Mucosa of stomach (tissue), 1 donor: ENCODE results near the gene RGL3.
"Not testable (repeated sequence)": the region's sequence is repeated elsewhere in the genome, so short reads cannot be mapped to it uniquely, and the experiment has no call there.

Experiments used
- H3K27me3 ChIP-seq: one replicate; pipeline ENCODE4 v1.7.0; 2013; ENCODE audit warnings: mild to moderate bottlenecking, low read length; ENCODE audit not compliant: control insufficient read depth, insufficient read depth
- H3K36me3 ChIP-seq: one replicate; pipeline ENCODE4 v1.7.0; 2013; ENCODE audit warnings: low read length; ENCODE audit not compliant: control insufficient read depth, insufficient read depth
- H3K4me1 ChIP-seq: one replicate; pipeline ENCODE4 v1.7.0; 2013; ENCODE audit warnings: mild to moderate bottlenecking, low read length; ENCODE audit not compliant: control insufficient read depth, insufficient read depth
- H3K4me3 ChIP-seq: one replicate; pipeline ENCODE4 v1.7.0; 2013; ENCODE audit warnings: low read length
- H3K9ac ChIP-seq: one replicate; pipeline ENCODE4 v1.7.0; 2013; ENCODE audit warnings: mild to moderate bottlenecking, low read length, moderate library complexity
- H3K9me3 ChIP-seq: one replicate; pipeline ENCODE4 v1.7.0; 2013; ENCODE audit warnings: mild to moderate bottlenecking, low read length, moderate library complexity; ENCODE audit not compliant: control insufficient read depth
- donor health status: Pancreatic carcinoma.

RGL3 gene

DNA sequence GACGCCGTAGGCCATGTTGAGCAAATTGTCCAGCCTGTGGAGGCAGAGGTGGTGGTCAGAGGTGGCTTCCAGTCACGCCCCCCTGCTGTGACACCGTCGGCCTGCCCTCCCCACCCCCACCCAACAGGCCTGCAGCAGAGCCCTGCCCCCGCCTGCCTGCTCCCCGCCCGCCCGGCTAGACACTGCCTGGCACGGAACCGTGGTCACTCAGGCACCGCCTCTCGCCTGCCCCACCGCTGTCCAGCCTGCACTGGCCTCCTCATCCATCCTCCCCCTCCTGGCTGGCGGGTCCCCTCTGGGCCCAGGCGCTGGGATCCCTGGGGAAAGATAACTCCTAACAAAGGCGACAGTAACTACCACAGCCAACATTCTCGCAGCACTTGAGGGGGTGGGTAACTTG is 38.0 kb upstream of the RGL3 start:
- Histone ChIP-seq H3K27me3 (no peaks in the 10 kb centered on the region), H3K9me3 (no peaks in the 10 kb centered on the region), H3K9ac (no peak overlapping the region)

DNA sequence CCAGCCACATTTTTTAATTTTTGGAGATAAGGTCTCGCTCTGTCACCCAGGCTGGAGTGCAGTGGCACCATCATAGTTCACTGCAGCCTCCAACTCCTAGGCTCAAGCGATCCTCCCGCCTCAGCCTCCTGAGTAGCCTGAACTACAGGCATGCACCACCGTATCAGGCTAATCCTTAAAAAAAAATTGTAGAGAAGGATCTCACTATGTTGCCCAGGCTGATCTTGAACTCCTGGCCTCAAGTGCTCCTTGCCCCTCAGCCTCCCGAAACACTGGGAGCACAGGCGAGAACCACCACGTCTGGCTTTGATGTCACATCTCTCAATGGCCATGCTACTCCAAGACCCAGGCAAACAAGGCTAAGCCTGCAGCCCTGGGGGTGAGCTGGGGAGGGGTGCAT is 37.5 kb upstream of the RGL3 start:
- Histone ChIP-seq H3K4me1 (no peaks in the 10 kb centered on the region), H3K9ac (no peak overlapping the region), H3K27me3 (peaks cover 2% of the 10 kb centered on the region), H3K9me3 (no peaks in the 10 kb centered on the region), H3K4me3 (no peak overlapping the region), H3K36me3 (no peaks in the 10 kb centered on the region)

More for the DNA sequence above, 38.0 kb upstream of the RGL3 start:
- Histone ChIP-seq H3K4me1 (no peaks in the 10 kb centered on the region), H3K4me3 (no peak overlapping the region), H3K36me3 (no peaks in the 10 kb centered on the region)

DNA sequence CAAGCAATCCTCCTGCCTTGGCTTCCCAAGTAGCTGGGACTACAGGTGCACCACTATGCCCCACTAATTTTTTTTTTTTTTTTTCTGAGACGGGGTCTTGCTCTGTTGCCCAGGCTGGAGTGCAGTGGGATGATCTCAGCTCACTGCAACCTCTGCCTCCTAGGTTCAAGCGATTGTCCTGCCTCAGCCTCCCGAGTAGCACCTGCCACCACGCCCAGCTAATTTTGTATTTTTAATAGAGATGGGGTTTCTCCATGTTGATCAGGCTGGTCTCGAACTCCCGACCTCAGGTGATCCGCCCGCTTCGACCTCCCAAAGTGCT is 36.1 kb upstream of the RGL3 start:
- H3K4me3 ChIP-seq, H3K9ac ChIP-seq, H3K9me3 ChIP-seq, H3K4me1 ChIP-seq, H3K36me3 ChIP-seq, H3K27me3 ChIP-seq: not testable (repeated sequence)

DNA sequence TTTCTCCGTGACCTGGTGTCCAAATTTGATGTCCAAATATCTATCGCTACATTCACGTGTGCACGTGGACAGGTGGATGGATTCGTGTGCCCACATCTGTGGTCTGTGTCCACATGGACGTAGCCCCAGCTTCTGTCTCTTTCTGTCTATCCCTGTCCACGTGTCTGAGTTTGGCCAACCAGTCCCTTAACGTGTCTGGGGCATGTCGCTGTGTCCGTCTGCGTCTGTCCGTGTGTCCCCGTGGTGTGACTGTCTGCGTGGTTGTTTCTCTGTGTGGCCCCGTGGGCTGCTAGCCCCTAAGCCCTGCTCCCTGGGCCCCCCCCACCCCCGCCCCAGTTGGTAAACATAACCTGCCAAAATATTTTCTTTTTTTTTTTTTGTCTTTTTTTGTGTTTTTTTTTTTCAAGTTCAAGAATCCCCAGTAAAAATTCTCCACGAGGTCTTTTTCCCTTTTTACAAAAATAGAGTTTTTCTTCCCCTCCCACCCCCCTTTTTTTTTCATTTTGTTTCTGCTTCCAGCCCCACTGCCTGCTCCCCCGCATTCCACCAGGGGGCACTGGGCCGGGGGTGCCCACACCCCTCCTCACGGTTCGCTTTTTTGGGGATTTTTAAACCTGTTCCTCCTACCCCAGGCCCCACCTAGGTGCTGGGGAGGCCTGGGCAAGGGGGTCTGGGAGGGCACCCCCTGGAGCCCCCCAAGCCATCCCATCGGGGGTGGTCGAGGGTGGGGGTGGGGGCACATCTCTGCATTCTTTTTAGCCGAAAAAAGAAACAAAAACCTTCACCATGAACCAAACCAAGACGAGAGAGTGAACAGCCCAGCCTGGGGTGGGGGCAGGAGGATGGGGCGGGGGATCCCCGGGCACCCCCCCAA is 34.6 kb upstream of the RGL3 start:
- H3K9ac ChIP-seq, result no peak overlapping the region
- peaks cover 2% of the 10 kb centered on the region for H3K27me3 ChIP-seq
- H3K36me3 ChIP-seq, result no peaks in the 10 kb centered on the region
- no peak overlapping the region for H3K4me3 ChIP-seq
- H3K9me3 ChIP-seq, result no peaks in the 10 kb centered on the region
- no peaks in the 10 kb centered on the region for H3K4me1 ChIP-seq

DNA sequence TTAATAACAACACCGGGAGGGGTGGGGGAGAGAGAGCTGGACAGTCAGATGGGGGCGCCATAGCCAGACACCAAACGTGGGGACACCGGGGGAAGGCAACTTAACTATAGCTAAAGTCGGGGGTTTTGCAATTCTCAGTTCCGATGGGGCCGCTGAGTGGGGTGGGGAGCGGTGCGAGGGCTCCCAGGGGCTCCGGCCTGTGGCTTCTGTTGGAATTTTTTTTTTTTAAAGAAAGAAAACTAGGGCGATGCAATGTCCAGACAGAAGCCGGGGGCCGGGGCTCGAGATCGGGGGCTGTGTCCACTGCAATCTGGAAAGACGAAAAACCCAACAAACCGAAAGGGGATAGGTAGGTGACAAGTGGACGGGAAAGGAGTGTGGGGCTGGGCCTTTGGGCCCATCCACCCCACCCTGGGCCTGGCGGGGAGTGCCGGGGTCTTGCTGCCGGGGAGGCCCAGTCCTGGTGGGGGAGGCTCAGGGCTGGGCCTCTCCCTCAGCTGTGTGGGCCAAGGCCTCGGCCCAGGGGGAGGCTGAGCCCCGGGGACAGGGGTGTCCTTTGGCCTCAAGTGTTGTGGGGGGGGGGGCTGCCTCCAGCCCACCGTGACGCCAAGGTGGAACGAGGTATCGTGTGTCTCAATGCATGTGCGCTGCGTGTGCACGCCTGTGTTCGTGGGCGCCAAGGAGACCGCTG is 33.7 kb upstream of the RGL3 start:
- Histone ChIP-seq H3K36me3 (no peaks in the 10 kb centered on the region), H3K27me3 (peaks cover 2% of the 10 kb centered on the region), H3K9me3 (no peaks in the 10 kb centered on the region), H3K4me3 (no peak overlapping the region), H3K4me1 (no peaks in the 10 kb centered on the region), H3K9ac (no peak overlapping the region)

DNA sequence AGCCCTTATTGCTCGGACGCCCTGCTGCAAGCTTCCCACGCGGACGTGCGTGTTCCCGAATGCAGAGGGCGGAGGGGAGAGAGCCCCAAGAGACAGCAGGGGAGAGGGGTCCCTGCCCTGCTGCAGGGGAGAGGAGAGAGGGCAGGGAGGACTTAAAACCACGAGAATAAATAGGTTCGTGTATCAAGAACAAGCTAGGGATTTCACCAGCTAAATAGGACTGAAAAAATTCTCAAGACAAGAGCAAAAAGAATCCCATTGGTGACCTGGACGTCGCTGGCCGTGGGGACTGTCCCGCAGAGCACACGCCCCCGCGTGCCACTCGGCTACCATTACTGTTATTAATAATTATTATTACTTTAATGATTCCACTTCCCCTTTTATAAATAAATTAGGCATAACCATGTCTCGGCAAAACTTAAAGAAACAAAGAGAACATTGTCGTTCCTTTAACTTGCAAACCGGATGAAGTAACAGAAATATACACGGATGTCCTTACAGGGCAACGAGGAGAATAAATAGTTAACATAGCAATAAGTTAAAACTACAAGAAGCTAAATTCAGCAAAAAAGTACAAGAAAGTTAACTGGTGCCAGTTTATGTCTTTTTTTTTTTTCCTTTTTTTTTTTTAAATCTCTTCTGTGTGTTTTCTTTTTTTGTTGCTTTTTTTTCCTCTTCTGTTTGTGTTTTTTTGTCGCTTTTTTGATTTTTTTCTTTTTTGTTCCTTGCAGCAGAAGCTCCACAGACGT is 32.9 kb upstream of the RGL3 start:
- Histone ChIP-seq H3K27me3 (peaks cover 2% of the 10 kb centered on the region), H3K9me3 (no peaks in the 10 kb centered on the region), H3K4me3 (no peak overlapping the region), H3K4me1 (no peaks in the 10 kb centered on the region), H3K9ac (no peak overlapping the region), H3K36me3 (no peaks in the 10 kb centered on the region)

DNA sequence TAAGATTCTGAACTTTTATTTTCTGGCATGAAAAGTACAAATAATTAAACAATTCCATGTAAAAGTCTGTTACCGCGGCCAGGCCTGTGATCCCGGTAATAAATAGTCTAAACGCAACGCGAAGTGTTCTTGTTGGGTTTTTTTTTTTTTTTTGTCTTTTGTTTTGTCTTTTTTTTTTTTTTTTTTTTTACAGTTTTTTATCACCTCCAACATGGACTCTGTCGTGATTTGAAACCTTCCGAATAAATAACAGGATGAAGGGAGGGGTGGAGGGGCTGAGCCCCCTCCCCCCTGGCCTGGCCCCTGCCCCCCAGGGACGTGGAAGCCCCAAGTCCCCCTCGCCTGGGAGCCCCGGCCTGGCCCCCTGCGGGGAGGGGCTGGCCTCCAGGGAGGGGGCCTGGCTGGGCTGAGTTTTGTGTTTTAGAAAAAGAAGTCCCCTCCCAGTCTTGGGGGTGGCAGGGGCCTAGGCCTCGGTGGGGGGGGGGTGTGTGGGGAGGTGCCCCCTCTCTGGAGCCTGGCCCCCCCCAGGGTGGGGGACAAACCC is 32.3 kb upstream of the RGL3 start:
- Histone ChIP-seq H3K4me1 (no peaks in the 10 kb centered on the region), H3K27me3 (peaks cover 2% of the 10 kb centered on the region), H3K36me3 (no peaks in the 10 kb centered on the region), H3K9ac (no peak overlapping the region), H3K9me3 (no peaks in the 10 kb centered on the region), H3K4me3 (no peak overlapping the region)

DNA sequence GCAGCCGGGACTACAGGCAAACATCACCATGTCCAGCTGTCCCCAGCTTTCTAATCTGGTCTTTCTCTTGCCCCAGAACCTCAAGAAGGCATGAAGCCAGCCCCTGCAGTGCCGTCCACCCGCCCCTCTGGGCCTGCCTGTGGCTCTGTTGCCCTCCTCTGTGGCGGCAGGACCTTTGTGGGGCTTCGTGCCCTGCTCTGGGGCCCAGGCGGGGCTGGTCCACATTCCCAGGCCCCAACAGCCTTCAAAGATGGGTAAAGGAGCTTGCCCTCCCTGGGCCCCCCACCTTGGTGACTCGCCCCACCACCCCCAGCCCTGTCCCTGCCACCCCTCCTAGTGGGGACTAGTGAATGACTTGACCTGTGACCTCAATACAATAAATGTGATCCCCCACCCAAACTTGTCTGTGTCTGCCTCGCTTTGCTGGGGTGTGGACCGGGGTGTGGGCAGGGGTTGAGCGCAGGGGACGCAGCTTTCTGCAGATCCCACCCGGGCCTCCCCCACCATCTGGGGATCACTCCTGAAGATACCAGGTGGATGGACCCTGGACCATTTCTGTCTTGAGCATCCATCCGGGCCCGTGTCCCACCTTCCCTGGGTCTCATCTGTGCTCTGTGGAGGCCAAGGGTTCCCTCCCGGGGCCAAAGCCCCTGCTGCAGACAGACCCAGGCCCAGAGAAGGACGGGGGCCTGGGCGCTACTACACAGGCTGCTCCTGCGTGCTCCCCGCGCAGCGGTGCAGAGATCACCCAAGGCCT is 31.6 kb upstream of the RGL3 start:
- no peaks in the 10 kb centered on the region for H3K9me3 ChIP-seq
- H3K27me3 ChIP-seq, result peaks cover 2% of the 10 kb centered on the region
- H3K36me3 ChIP-seq, result no peaks in the 10 kb centered on the region
- H3K4me1 ChIP-seq, result no peaks in the 10 kb centered on the region
- no peak overlapping the region for H3K4me3 ChIP-seq
- no peak overlapping the region for H3K9ac ChIP-seq

DNA sequence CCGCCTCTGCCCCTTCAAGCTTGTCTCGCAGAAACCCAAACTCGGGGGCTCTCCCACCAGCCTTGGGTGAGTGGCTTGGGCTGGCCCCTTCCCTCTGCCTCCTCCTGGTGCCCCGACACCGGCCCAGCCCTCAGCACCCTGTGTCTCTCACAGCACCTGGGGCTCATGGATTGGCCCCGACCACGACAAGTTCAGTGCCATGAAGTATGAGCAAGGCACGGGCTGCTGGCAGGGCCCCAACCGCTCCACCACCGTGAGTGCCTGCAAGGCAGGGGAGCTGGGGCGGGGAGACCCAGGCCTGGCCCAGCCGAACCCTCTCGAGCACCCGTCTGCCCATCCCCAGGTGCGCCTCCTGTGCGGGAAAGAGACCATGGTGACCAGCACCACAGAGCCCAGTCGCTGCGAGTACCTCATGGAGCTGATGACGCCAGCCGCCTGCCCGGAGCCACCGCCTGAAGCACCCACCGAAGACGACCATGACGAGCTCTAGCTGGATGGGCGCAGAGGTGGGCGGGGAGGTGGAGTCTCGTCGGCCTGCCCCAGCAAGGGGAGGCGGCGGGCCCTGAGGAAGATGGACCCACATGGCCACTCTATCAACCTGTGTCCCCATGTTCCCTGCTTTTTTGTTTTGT is 29.9 kb upstream of the RGL3 start:
- H3K4me1 ChIP-seq, result no peaks in the 10 kb centered on the region
- no peaks in the 10 kb centered on the region for H3K9me3 ChIP-seq
- H3K27me3 ChIP-seq, result peaks cover 2% of the 10 kb centered on the region
- no peaks in the 10 kb centered on the region for H3K36me3 ChIP-seq
- H3K4me3 ChIP-seq, result no peak overlapping the region
- H3K9ac ChIP-seq, result no peak overlapping the region

DNA sequence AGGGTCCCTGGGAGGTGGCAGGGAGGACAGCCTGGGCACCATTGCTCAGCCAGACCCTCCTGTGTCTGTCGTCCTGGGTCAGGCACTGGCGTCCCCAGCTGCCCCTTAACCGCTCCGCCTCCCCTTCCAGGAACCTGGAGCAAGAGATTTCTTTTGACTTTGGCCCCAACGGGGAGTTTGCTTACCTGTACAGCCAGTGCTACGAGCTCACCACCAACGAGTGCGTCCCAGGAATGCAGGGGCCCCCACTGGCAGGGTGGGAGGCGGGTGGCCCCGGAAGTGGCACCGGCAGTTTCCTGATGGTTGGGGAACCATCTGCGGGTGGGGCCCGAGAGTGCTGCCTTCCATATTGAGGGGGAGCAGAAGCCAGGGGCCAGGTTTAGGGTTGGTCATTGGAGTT is 29.3 kb upstream of the RGL3 start:
- peaks cover 2% of the 10 kb centered on the region for H3K27me3 ChIP-seq
- no peaks in the 10 kb centered on the region for H3K9me3 ChIP-seq
- no peaks in the 10 kb centered on the region for H3K4me1 ChIP-seq
- H3K36me3 ChIP-seq, result no peaks in the 10 kb centered on the region
- H3K4me3 ChIP-seq, result no peak overlapping the region
- H3K9ac ChIP-seq, result no peak overlapping the region
